Cardiac septum (tissue), 1 donor: ENCODE data around the gene RPAP3. TPM values are rescaled to one million over a fixed set of nuclear protein-coding genes. Genes with fewer than 3 reads are reported as not detected.
A peak's percentile ranks its signal among the peaks of the same experiment; 100 is the strongest.

Source experiments
- DNase-seq: peaks from one replicate; pipeline ENCODE4 v3.0.0-alpha.2; 2020; ENCODE audit warnings: low spot score
- intact Hi-C: fragments of 100-400 bp; cut with DNase I; formaldehyde crosslinking; loops from one replicate; pipeline ENCODE4 v1.14.0; 2022
- total RNA-seq: library from RNA; stranded (reverse); fragmentation: NEBNext Ultra II Directional; extraction: Animal tissue kit (Norgen Biotek cat#: 25700); gene quantifications from one replicate; pipeline ENCODE4 v1.2.1, GENCODE V29; 2021
- donor health status: DM: no; HTN: no; CAD: no.

RPAP3 gene
- total RNA-seq, 1 donor from 2014 or later, result 21.0 TPM

GRCh38 chr12:47744778-47745436 is 39.1 kb upstream of the RPAP3 start:
- intact Hi-C loops, result loop anchor here (2.0 kb wide), 1 partner anchor 20 kb away; no protein-coding TSS in a partner anchor
- DNase-seq, result no peak

DNA sequence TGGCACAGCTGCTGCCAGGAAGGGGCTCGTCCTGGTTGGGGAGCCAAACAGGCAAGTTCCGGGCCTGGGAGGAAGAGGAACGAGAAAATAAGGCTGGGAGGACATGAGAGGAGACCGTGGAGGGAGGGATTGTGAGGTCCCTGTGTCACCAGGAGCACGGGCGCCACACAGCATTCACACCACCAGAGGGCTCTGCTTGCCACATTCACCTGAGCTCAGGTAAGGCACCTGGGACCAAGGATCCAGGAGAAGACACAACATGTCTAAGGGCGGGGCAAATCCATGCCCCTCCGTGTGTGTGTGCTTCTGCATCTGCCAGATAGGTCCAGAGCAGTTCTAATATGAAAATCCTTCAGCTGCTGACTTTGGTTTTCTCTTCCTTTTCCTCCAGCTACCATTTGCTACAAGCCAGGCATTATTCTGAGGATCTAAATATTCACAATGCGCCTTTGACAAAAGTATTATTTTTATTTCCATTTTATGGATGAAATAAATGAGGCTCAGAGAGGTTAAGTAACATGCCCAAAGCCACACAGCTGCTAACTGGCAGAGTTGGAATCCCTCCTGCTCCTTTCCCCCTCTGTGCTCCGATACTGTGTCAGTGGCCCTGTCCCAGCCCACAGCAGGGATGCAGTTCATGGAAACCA is 38.3 kb upstream of the RPAP3 start:
- intact Hi-C loops, result loop anchor here (2.0 kb wide), 1 partner anchor 21 kb away; no protein-coding TSS in a partner anchor

DNA sequence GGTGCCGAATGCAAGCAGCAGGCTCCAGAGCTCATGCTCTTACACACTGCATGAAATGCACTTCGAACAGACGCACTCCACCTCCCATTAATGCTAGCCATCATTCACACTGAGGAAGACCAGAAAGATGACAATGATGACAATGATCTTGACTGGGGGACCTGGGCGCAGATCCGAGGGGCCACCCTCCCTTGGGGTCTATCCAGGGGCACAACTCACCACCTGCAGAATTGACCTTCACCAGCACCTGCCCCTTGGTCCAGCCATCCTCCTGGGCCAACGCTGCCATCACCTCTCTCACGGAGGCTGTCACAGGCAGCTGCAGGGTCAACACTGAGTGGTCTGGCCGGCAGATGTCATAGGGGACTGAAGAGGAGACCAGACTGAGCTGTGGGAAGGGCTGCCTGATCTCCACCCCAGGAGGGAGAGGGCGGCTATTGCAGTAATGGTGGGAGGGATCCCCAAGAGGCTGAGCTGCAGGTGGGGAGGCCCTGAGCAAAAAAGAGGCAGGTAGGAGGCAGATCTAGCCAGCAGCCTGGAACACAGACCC is 37.6 kb upstream of the RPAP3 start:
- intact Hi-C loops, result no loop called here

More for the DNA sequence above, 38.3 kb upstream of the RPAP3 start:
- no peak for DNase-seq

DNA sequence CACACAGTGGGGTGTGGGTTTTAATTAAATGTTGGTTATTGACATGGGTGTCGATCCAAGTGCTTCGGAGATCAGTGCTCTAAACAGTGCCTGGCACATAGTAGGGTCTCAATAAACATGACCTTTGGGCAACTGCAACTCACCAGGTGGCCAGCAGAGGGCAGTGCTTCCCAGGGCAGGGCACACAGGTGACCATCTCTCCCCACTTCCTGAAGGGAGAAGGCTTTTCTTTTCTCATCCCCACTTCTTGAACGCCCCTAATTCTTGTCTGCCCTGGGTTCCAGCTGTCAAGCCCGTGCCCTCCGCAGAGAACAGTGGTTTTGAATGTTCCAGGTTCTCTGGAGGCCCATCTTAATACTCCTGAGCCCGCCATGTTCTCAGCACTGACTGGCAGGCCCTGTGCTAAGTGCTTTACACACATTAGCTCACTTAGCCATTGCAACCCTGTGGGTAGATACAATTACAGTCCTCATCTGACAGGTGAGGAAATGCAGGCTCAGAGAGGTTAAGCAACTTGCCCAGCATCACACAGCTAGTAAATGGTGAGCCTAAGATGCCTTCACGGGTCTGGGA is 36.5 kb upstream of the RPAP3 start:
- DNase-seq, result peak; percentile 84
- intact Hi-C loops, result no loop called here

More for the DNA sequence above, 37.6 kb upstream of the RPAP3 start:
- DNase-seq, result no peak

GRCh38 chr12:47741340-47741703 is 35.5 kb upstream of the RPAP3 start:
- intact Hi-C loops, result no loop called here
- DNase-seq, result peak; percentile 90

DNA sequence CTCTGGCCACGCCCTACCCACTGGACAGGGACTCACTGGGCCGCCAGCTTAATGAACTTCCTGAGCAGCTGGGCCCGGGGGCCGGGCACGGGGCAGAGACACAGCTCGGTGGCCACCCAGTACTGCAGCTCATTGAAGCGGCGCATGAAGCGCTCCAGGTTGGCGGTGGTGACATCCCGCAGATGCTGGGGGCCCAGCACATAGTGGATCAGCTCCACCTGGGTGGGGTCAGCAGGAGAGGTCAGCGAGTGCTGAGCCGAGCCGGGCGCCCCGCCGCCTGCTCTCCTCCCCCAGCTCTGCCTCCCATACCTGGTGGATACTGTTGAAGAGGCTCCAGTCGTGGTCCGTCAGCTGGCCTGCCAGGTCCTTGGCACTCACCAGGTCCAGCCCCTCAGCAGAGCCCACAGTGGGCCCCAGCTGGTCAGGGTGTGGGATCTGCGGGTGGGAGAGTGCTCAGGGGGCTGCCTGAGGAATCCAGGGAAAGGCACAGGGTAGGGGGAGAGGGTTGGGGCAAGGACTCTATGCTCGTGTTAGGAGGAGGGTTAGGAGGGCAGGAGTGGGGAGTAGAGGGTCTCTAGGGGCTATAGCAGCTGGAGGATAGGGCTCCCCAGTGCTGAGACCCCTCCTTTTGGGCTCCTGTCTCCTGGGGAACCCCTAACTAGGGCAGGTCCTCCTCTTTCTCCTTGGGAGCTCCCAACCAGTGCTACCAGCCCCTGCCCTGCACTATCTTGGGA is 34.9 kb upstream of the RPAP3 start:
- DNase-seq, result no peak
- intact Hi-C loops, result no loop called here

- no peak for DNase-seq
- intact Hi-C loops, result no loop called here
Observed at GRCh38 chr12:47739979-47740378, 34.1 kb upstream of the RPAP3 start.

DNA sequence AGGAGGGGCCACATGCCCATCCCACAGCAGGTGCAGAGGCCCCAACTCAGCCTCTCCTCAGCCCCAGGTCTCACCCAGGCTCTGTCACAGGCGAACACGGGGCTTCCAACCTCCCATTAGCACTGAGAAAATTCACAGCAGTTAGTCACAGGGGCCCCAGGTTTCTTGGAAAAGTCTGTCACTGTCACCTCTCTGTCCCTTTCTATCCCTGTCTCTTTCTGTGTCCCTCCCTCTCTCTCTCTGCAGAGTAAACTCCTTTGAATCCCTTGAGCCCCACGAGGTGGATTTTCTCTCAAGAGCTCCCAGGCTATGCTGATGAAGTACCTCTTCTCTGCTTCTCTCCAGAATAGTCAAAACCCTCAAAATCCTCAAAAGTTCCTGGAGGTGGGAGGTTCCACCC is 33.5 kb upstream of the RPAP3 start:
- intact Hi-C loops, result no loop called here
- no peak for DNase-seq

GRCh38 chr12:47737936-47738594 is 32.2 kb upstream of the RPAP3 start:
- DNase-seq, result no peak
- intact Hi-C loops, result loop anchor here (1.0 kb wide), 2 partner anchors 15 to 21 kb away; no protein-coding TSS in a partner anchor

DNA sequence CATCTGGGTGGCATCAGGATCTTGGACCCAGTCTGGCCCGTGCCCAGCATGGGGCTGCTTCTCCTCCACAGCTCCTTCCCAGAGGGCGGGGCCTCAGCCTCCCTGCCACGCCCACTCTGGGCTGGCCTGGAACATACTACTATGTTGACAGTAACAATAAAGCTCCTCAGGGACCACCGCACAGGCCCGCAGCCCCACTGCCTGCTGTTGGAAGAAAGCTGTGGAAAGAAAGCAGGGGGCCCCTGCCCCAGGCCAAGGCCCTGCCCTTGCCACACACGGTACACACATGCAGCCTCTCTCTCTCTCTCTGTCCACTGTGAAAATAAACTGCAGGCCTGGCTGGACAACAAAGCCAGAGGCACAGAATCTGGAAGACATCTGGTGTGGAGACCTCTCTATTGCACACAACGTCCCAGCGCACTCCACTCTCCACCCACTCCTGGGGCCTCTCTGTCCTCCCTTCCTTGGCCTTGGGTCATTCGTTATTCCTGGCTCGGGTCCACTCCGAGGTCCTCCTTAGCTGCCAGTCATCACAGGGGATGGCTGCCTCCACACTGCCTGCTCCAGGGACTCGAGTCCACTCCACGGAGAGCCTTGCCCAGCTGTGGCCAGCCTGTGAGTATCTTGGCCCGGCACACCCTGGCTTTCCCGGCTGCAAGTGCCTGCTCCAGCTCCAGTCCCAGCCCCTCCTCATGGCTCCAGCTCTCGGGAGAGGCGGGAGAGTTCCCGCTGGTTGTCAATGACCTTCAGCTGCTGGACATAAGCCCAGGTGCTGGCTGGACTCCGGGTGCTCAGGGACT is 31.2 kb upstream of the RPAP3 start:
- intact Hi-C loops, result loop anchor here (1.0 kb wide), 2 partner anchors 16 to 20 kb away; no protein-coding TSS in a partner anchor
- DNase-seq, result peak; percentile 90

- no peak for DNase-seq
- intact Hi-C loops, result no loop called here
Observed at GRCh38 chr12:47736216-47736615, 30.4 kb upstream of the RPAP3 start.

GRCh38 chr12:47735649-47736048 is 29.8 kb upstream of the RPAP3 start:
- DNase-seq, result no peak
- intact Hi-C loops, result no loop called here

GRCh38 chr12:47734725-47735480 is 29.1 kb upstream of the RPAP3 start:
- DNase-seq, result no peak
- intact Hi-C loops, result no loop called here

GRCh38 chr12:47733142-47733541 is 27.3 kb upstream of the RPAP3 start:
- intact Hi-C loops, result no loop called here
- no peak for DNase-seq

DNA sequence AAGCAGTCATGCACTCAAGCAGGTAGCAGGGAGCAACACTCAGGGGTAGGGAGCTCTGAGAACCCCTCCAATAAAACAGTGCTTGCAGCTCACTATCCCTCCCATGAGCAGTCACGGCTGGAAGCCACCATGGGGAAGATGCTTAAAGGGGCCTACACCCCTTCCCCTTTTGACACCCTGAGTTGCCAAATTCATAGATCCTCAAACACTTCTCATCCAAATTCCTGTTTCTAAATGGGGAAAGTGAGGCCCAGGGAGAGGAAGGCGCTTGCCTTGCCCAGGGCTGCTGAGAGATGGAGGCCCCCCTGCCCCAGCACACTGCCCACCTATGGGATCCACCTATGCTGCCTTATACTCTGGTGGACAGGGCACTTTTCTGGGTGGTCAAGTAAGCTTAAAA is 26.7 kb upstream of the RPAP3 start:
- intact Hi-C loops, result no loop called here

GRCh38 chr12:47731723-47732122 is 25.9 kb upstream of the RPAP3 start:
- intact Hi-C loops, result no loop called here
- no peak for DNase-seq

More for the DNA sequence above, 26.7 kb upstream of the RPAP3 start:
- no peak for DNase-seq

- intact Hi-C loops, result no loop called here
- DNase-seq, result peak; percentile 50
Observed at GRCh38 chr12:47730341-47730744, 24.5 kb upstream of the RPAP3 start.

GRCh38 chr12:47729233-47729632 is 23.4 kb upstream of the RPAP3 start:
- intact Hi-C loops, result no loop called here
- DNase-seq, result peak; percentile 50
